ENCODE measurements around the gene SMURF1.

- TF ChIP-seq GATA3 (IDR thresholded peaks at IDR 0.05; ENCODE audit: low read depth, low read length) (no peak), GATA2 (IDR thresholded peaks at IDR 0.05; ENCODE audit: low read depth, low read length) (no peak)
These were observed 23.0 kb downstream of the SMURF1 start for GRCh38 chr7:99120916-99121315.
